ENCODE measurements around the gene ATG7. TPM values are rescaled to one million over a fixed set of nuclear protein-coding genes. Genes with fewer than 3 reads are reported as not detected.

The ATG7 gene
- total RNA-seq, 1 experiment from 2014 or later: 56.1 TPM

DNA sequence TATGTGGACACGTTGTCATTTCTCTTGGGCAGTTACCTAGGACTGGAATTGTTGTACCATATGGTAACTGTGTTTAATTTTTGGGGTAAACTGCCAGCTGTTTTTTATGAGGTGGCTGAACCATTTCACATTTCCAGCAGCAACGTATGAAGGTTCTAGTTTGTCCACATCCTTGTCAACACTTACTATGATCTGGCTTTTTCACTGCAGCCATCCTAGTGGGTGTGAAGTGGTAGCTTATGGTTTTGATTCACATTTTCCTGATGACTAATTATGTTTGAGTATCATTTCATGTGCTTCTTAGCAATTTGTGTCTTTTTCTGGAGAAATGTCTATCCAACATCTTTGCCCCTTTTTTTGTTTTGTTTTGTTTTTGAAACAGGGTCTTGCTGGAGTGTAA, 275.3 kb downstream of the ATG7 start:
- TF ChIP-seq, protein P1, sequence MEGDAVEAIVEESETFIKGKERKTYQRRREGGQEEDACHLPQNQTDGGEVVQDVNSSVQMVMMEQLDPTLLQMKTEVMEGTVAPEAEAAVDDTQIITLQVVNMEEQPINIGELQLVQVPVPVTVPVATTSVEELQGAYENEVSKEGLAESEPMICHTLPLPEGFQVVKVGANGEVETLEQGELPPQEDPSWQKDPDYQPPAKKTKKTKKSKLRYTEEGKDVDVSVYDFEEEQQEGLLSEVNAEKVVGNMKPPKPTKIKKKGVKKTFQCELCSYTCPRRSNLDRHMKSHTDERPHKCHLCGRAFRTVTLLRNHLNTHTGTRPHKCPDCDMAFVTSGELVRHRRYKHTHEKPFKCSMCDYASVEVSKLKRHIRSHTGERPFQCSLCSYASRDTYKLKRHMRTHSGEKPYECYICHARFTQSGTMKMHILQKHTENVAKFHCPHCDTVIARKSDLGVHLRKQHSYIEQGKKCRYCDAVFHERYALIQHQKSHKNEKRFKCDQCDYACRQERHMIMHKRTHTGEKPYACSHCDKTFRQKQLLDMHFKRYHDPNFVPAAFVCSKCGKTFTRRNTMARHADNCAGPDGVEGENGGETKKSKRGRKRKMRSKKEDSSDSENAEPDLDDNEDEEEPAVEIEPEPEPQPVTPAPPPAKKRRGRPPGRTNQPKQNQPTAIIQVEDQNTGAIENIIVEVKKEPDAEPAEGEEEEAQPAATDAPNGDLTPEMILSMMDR (conservative IDR thresholded peaks at IDR 0.05): no peak
- no peak for TF ChIP-seq EZH2 (IDR thresholded peaks at IDR 0.05; ENCODE audit: low read depth)
- Histone ChIP-seq H3K4me2 (no peak overlapping the region), H3K79me2 (ENCODE audit: low read depth) (no peaks in the 10 kb centered on the region), H3K27ac (no peak overlapping the region), H3F3A (ENCODE audit: insufficient read depth, low read depth) (peaks cover 15% of the 10 kb centered on the region), H3K9me2 (ENCODE audit: insufficient read depth) (no peaks in the 10 kb centered on the region), H3K27me3 (ENCODE audit: insufficient read depth, low read depth) (no peaks in the 10 kb centered on the region), H3K4me1 (replicated peaks; ENCODE audit: insufficient read depth) (no peaks in the 10 kb centered on the region), H3K9me3 (ENCODE audit: insufficient read depth, low read depth) (no peaks in the 10 kb centered on the region), H2AFZ (no peak overlapping the region), H4K20me1 (ENCODE audit: insufficient read depth) (peaks cover 17% of the 10 kb centered on the region; the same call in 1 of the 2 replicates), H3K4me3 (no peak overlapping the region), H3K36me3 (ENCODE audit: low read depth) (no peaks in the 10 kb centered on the region)
- BruUV-seq (replicated peaks): no TSS peak
- no peak for DNase-seq
- ChIA-PET POLR2A (ENCODE audit: unreplicated experiment) (no interaction called here), CTCF (no interaction called here)
- intact Hi-C loops (cut with micrococcal nuclease; ENCODE audit: unreplicated experiment): loop anchor here (5.0 kb wide), 1 partner anchor 95 kb away; the partner anchor contains the start of gene VGLL4

GRCh38 chr3:11548721-11549131, 276.5 kb downstream of the ATG7 start:
- POLR2A ChIA-PET (ENCODE audit: unreplicated experiment): no interaction called here
- no peaks in the 10 kb centered on the region for H3K27me3 ChIP-seq (ENCODE audit: insufficient read depth, low read depth)
- peaks cover 20% of the 10 kb centered on the region; the same call in 1 of the 2 replicates for H4K20me1 ChIP-seq (ENCODE audit: insufficient read depth)
- BruUV-seq (replicated peaks): no TSS peak
- H3K9me3 ChIP-seq (ENCODE audit: insufficient read depth, low read depth): no peaks in the 10 kb centered on the region
- CTCF ChIA-PET: no interaction called here
- H3K9me2 ChIP-seq (ENCODE audit: insufficient read depth): no peaks in the 10 kb centered on the region
- no peak for TF ChIP-seq EZH2 (IDR thresholded peaks at IDR 0.05; ENCODE audit: low read depth)
- TF ChIP-seq, protein P1 (conservative IDR thresholded peaks at IDR 0.05): no peak
- H2AFZ ChIP-seq: no peak overlapping the region
- H3K4me3 ChIP-seq: no peak overlapping the region
- H3K4me2 ChIP-seq: no peak overlapping the region
- intact Hi-C loops (cut with micrococcal nuclease; ENCODE audit: unreplicated experiment): loop anchor here (2.0 to 5.0 kb wide), 2 partner anchors 52 to 94 kb away; partner anchors contain the start of gene VGLL4
- H3K27ac ChIP-seq: no peak overlapping the region; the same call in 1 of the 2 replicates
- H3K36me3 ChIP-seq (ENCODE audit: low read depth): no peaks in the 10 kb centered on the region
- H3K4me1 ChIP-seq (replicated peaks; ENCODE audit: insufficient read depth): no peaks in the 10 kb centered on the region
- DNase-seq: peak in 1 of 2 experiments; percentile 75
- peaks cover 15% of the 10 kb centered on the region for H3F3A ChIP-seq (ENCODE audit: insufficient read depth, low read depth)
- no peaks in the 10 kb centered on the region for H3K79me2 ChIP-seq (ENCODE audit: low read depth)

GRCh38 chr3:11549580-11550140, 277.5 kb downstream of the ATG7 start:
- Histone ChIP-seq H3K27ac (no peak overlapping the region), H3K36me3 (ENCODE audit: low read depth) (no peaks in the 10 kb centered on the region), H4K20me1 (ENCODE audit: insufficient read depth) (peaks cover 23% of the 10 kb centered on the region), H3K4me2 (no peak overlapping the region), H3K9me3 (ENCODE audit: insufficient read depth, low read depth) (no peaks in the 10 kb centered on the region), H3K9me2 (ENCODE audit: insufficient read depth) (no peaks in the 10 kb centered on the region), H2AFZ (no peak overlapping the region), H3K4me1 (replicated peaks; ENCODE audit: insufficient read depth) (no peaks in the 10 kb centered on the region), H3K27me3 (ENCODE audit: insufficient read depth, low read depth) (no peaks in the 10 kb centered on the region), H3K4me3 (no peak overlapping the region), H3K79me2 (ENCODE audit: low read depth) (no peaks in the 10 kb centered on the region), H3F3A (ENCODE audit: insufficient read depth, low read depth) (peaks cover 15% of the 10 kb centered on the region)
- no TSS peak for BruUV-seq (replicated peaks)
- CTCF ChIA-PET: no interaction called here
- POLR2A ChIA-PET (ENCODE audit: unreplicated experiment): no interaction called here
- TF ChIP-seq, protein P1 (conservative IDR thresholded peaks at IDR 0.05): no peak
- no peak for TF ChIP-seq EZH2 (IDR thresholded peaks at IDR 0.05; ENCODE audit: low read depth)
- intact Hi-C loops (cut with micrococcal nuclease; ENCODE audit: unreplicated experiment): loop anchor here (2.0 to 5.0 kb wide), 2 partner anchors 51 to 93 kb away; partner anchors contain the start of gene VGLL4
- no peak for DNase-seq

Data from PC-9 (cell line).